HG02852 (cell line): ENCODE results near the gene KIF26B.
"Not testable (repeated sequence)": the region's sequence is repeated elsewhere in the genome, so short reads cannot be mapped to it uniquely, and the experiment has no call there.

Source experiments
- ATAC-seq: cut with Tn5 transposase; IDR thresholded peaks from one replicate; pipeline ENCODE4 v1.9.1; 2021; ENCODE audit warnings: mild to moderate bottlenecking, moderate library complexity; ENCODE audit not compliant: unreplicated experiment

KIF26B gene

DNA sequence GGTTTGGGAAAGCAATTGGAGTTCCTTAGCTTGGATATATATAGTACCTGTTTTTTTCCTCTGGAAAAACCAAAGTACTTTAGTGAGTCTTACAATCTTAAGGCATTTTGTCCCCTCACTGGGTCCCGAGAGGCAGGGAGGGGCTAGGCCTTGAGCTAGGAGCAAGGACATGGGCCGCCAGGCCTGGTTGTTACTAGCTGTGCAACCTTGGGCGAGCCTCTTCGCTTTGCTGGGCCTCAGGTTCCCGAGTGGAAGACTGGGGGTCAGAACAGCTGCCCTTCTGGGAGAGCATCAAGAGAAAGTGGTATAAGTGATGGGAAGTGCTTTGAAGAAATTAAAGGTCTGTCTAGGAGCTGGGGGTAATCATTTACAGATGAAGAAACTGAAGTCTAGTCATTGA lies 553.2 kb downstream of the KIF26B start:
- no peak for ATAC-seq

GRCh38 chr1:245710961-245711903 lies 556.4 kb downstream of the KIF26B start:
- no peak for ATAC-seq

DNA sequence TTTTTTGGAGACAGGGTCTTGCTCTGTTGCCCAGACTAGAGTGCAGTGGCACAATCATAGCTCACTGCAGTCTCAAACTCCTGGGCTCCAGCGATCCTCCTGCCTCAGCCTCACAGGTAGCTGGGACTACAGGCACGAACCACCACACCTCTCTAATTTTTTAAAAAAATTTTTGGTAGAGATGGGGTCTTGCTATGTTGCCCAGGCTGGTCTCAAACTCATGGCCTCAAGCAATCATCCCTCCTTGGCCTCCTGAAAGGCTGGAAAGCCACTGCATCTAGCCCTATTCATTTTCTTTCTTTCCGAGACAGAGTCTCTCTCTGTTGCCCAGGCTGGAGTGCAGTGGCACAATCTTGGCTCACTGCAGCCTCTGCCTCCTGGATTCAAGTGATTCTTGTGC lies 559.2 kb downstream of the KIF26B start:
- ATAC-seq = not testable (repeated sequence)

DNA sequence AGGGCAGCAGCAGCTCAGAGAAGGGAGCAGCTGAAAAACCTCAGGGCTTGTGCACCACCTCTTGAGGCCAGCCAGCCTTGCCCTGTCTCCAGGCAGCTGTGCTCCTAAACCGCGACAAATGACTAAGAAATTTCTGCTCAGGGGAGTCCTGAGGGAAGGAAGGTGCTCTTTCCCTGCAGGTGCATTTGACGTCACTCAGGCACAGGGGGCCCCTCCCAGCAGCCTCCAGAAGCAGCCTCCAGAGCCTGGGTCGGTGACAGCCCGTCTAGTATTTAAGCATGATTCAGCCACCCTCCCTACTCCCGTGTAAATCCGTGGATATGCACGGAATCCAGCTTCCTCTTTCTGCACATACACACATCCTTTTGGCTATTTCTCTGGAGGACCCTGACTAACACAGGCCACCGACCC lies 560.5 kb downstream of the KIF26B start:
- ATAC-seq = no peak

GRCh38 chr1:245715970-245716369 lies 561.2 kb downstream of the KIF26B start:
- no peak for ATAC-seq

DNA sequence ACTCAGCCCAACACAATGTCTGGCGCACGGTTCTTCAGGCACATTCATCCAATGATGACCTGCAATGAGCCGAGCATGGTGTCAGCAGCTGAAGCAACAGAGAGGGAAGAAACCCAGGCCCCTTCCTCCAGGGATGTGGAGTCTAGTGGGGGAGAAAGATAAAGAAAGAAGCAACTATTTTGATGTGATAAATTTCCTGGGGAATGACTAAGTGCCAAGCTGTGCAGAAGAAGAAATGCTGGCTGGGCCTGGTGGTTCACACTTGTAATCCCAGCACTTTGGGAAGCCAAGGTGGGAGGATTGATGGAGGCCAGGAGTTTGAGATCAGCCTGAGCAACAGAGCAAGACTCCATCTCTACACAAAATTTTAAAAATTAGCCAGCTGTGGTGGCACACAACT lies 561.8 kb downstream of the KIF26B start:
- no peak for ATAC-seq

DNA sequence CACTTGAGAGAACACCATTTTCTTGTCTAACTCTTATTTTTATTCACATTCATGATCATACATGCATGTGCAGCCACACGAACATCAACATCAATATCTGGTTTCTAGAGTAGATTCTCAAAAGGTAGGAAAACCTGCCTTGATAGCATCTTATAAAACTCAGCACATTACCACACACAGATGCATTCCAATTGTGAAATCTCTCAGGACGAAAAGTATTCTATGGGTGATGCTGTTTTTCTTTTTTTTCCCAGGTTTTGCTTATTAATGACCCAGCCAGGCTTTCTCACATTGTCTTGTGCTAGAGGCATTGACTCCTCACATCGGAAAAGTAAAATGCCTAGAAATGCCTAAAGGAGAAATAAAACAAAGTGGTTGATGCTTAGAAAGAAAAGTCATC lies 562.8 kb downstream of the KIF26B start:
- ATAC-seq = no peak

DNA sequence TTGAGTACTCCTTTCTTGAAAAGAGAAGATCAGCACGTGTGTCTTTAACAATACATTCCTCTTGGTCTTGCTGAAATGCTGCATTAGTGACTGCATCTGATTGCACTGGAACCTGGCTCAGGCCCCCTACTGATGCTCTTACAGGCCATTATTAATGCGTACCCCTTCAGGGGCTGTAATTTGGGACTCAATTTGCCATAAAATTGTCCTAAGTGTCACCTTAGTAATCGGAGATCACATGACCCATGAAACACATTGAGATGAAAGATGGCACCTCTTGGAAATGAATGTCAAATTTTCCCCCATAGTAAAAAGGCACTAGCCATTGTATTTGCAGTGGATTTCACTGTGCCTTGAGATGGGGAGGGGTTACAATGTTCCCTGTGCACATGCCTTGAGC lies 563.3 kb downstream of the KIF26B start:
- no peak for ATAC-seq

- ATAC-seq = no peak
Observed at GRCh38 chr1:245718951-245719350, 564.2 kb downstream of the KIF26B start.

DNA sequence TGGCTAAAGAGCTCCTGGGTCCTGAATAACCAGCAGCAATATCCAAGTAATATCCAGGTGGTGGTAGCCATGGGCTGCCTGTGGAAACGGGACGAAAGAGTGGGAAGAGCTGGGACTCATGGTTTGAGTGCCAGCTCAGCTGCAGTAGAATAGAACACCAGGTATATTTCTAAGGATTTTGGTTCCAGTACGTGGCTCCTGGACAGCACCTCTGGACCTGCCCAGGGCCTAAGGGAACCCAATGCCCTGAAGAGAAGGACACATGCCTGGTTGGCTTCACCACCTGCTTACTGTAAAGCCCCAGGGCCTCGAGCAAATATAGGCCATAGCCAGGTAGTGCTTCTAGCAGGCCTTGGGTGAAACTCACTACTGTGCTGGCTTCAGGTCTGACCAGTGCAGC lies 566.7 kb downstream of the KIF26B start:
- no peak for ATAC-seq

- not testable (repeated sequence) for ATAC-seq
Observed at GRCh38 chr1:245728035-245728434, 573.2 kb downstream of the KIF26B start.

- no peak for ATAC-seq
Observed at GRCh38 chr1:245730801-245731200, 576.0 kb downstream of the KIF26B start.

DNA sequence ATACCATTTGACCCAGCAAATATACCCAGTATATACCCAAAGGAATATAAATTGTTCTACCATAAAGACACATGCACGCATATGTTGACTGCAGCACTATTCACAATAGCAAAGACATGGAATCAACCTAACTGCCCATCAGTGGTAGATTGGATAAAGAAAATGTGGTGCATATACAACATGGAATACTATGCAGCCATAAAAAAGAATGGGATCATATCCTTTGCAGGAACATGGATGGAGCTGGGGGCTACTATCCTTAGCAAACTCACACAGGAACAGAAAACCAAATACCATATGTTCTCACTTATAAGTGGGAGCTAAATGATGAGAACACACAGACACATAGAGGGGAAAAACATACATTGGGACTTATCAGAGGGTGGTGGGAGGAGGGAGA lies 585.6 kb downstream of the KIF26B start:
- ATAC-seq = not testable (repeated sequence)

- ATAC-seq = no peak
Observed at GRCh38 chr1:245742896-245743295, 588.1 kb downstream of the KIF26B start.

DNA sequence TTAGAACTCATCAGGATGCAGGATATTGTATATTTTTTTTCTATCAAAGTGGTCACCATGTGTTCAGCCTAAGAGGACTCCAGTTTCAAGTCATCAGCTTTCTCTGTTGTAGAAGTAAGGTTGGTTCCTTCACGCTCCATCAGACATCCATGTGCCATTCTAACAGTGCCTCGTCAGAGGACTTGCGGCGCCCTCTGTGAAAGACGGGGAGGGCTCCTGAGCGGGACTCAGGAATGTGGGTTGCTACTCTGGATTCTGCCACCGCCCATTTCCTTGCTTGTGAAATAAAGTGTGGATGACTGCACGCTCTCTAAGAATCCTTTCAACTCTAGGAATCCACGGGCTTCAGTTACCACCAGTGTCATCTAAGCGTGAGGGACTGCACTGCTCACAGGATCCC lies 593.5 kb downstream of the KIF26B start:
- no peak for ATAC-seq

GRCh38 chr1:245748646-245749045 lies 593.9 kb downstream of the KIF26B start:
- no peak for ATAC-seq

DNA sequence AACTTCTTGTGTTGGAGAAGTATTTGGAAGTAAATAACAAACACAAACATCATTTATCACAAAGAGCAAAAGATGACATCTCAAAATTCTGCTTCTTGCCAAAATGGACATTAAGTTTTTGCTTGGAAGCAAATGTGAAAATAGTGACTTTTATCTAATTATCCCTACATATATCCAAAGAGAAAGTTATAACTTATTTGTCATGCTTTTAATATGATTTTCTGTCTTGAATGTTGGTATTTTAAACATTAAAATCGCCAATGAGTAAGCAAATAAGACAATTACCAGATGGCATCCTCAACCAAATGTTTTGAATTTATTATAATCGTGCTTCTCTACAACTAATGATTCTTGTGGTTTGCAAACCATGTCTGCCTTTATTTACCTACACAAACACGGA lies 594.3 kb downstream of the KIF26B start:
- no peak for ATAC-seq

DNA sequence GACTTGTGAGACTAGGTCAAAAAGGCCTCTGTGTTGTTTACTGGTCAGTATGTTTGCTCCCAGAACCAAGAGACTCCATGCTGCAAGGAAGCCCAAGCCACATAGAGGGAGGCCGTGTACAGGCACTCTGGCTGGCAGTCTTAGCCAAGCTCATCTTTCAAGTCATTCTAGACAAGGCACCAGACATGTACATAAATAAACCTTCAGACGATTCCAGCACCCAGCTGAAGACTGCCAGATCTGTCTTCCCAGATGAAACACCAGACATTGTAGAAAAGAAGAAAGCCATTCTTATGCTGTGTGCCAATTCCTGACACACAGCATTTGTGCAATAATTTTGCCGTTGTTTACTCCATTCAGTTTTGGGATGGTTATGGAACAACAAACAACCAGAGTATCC lies 595.5 kb downstream of the KIF26B start:
- no peak for ATAC-seq

DNA sequence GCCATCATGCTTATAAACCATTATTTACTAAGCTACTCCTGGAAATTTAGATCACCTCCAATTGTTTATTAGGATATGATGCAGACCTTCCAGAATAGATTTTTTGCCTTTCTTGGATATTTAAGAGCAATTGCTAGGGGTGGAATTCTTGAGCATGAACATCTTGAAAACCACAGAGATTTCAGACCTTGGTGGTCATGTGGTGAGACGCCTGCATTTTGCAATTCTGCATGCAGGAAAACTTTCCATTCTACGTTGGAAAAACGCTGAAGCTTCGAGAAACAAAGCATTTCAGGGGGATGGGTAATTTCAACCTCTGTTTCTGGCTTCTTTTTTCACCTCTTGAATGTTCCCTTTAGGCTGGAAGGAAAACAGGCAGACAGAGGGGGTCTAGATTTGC lies 596.3 kb downstream of the KIF26B start:
- ATAC-seq = no peak

- ATAC-seq = no peak
Observed at GRCh38 chr1:245751726-245752470, 597.1 kb downstream of the KIF26B start.

- no peak for ATAC-seq
Observed at GRCh38 chr1:245752561-245752960, 597.8 kb downstream of the KIF26B start.

- no peak for ATAC-seq
Observed at GRCh38 chr1:245753807-245754206, 599.0 kb downstream of the KIF26B start.
